ENCODE measurements around the gene MCC.

MCC gene

GRCh38 chr5:113264046-113264445, 224.2 kb downstream of the MCC start:
- no peak for TF ChIP-seq CTCF (IDR thresholded peaks at IDR 0.05; ENCODE audit: borderline replicate concordance, control extremely low read depth, extremely low read depth, insufficient read depth, missing control alignments)
- DNase-seq (ENCODE audit: low spot score), result no peak
- in situ Hi-C loops (cut with MboI; ENCODE audit: low sequenced_read_pairs, unreplicated experiment), result no loop called here

DNA sequence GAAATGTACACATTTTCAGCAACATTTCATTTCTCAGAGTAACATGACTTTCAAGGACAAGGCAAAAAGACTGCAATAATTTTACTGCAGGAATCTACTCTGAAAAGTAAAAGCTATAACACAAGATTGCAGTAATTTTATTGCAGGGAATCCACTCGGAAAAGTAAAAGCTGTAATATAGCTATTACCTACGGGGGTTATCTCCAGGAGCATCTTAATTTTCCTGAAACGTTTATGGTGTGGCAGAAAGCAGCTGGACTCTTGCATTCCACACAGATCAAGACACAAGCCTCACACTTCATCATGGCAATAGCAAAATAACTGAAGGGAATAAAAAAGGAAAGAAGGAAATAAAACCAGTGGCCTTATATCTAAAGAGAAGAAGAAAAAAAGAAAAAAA, 224.7 kb downstream of the MCC start:
- TF ChIP-seq CTCF (IDR thresholded peaks at IDR 0.05; ENCODE audit: borderline replicate concordance, control extremely low read depth, extremely low read depth, insufficient read depth, missing control alignments), result no peak
- no peak for DNase-seq (ENCODE audit: low spot score)
- in situ Hi-C loops (cut with MboI; ENCODE audit: low sequenced_read_pairs, unreplicated experiment), result no loop called here

GRCh38 chr5:113262674-113263073, 225.6 kb downstream of the MCC start:
- DNase-seq (ENCODE audit: low spot score), result no peak
- TF ChIP-seq CTCF (IDR thresholded peaks at IDR 0.05; ENCODE audit: borderline replicate concordance, control extremely low read depth, extremely low read depth, insufficient read depth, missing control alignments), result no peak
- in situ Hi-C loops (cut with MboI; ENCODE audit: low sequenced_read_pairs, unreplicated experiment), result no loop called here

GRCh38 chr5:113259034-113259433, 229.2 kb downstream of the MCC start:
- in situ Hi-C loops (cut with MboI; ENCODE audit: low sequenced_read_pairs, unreplicated experiment), result no loop called here
- no peak for TF ChIP-seq CTCF (IDR thresholded peaks at IDR 0.05; ENCODE audit: borderline replicate concordance, control extremely low read depth, extremely low read depth, insufficient read depth, missing control alignments)
- no peak for DNase-seq (ENCODE audit: low spot score)

- in situ Hi-C loops (cut with MboI; ENCODE audit: low sequenced_read_pairs, unreplicated experiment), result no loop called here
- DNase-seq (ENCODE audit: low spot score), result no peak
These were observed 230.7 kb downstream of the MCC start for GRCh38 chr5:113257545-113257944.

GRCh38 chr5:113256671-113257452, 231.4 kb downstream of the MCC start:
- in situ Hi-C loops (cut with MboI; ENCODE audit: low sequenced_read_pairs, unreplicated experiment), result no loop called here
- DNase-seq (ENCODE audit: low spot score), result no peak
- no peak for TF ChIP-seq CTCF (IDR thresholded peaks at IDR 0.05; ENCODE audit: borderline replicate concordance, control extremely low read depth, extremely low read depth, insufficient read depth, missing control alignments)

More at GRCh38 chr5:113257545-113257944, 230.7 kb downstream of the MCC start:
- TF ChIP-seq CTCF (IDR thresholded peaks at IDR 0.05; ENCODE audit: borderline replicate concordance, control extremely low read depth, extremely low read depth, insufficient read depth, missing control alignments), result no peak

All from GM13976 (cell line).